AG09319 (cell line): ENCODE measurements around the gene CBX3.
"Not testable (repeated sequence)": the region's sequence is repeated elsewhere in the genome, so short reads cannot be mapped to it uniquely, and the experiment has no call there.

Experiments used
- DNase-seq: peaks from one replicate; pipeline ENCODE4 v3.0.0-alpha.2; 2010; ENCODE audit warnings: low read depth; ENCODE audit errors: extremely low read depth
- CTCF ChIP-seq: IDR thresholded peaks from 2 replicates; pipeline ENCODE4 v1.5.1; 2011; ENCODE audit warnings: low read depth, mild to moderate bottlenecking, inconsistent platforms, low read length, moderate library complexity

CBX3 gene

GRCh38 chr7:26237035-26237807 is 35.7 kb downstream of the CBX3 start:
- DNase-seq: no peak
- no peak for TF ChIP-seq CTCF

GRCh38 chr7:26238032-26238431 is 36.5 kb downstream of the CBX3 start:
- no peak for DNase-seq
- no peak for TF ChIP-seq CTCF

GRCh38 chr7:26245150-26245549 is 43.6 kb downstream of the CBX3 start:
- no peak for DNase-seq
- no peak for TF ChIP-seq CTCF

GRCh38 chr7:26250239-26250638 is 48.7 kb downstream of the CBX3 start:
- TF ChIP-seq CTCF: no peak
- DNase-seq: no peak

GRCh38 chr7:26261866-26262265 is 60.3 kb downstream of the CBX3 start:
- not testable (repeated sequence) for DNase-seq
